ENCODE data around the gene ZFYVE1. TPM values are rescaled to one million over a fixed set of nuclear protein-coding genes. Genes with fewer than 3 reads are reported as not detected.

ZFYVE1 gene
- total and polyA plus RNA-seq, 2 experiments from 2014 or later: 3.2 to 12.5 TPM

DNA sequence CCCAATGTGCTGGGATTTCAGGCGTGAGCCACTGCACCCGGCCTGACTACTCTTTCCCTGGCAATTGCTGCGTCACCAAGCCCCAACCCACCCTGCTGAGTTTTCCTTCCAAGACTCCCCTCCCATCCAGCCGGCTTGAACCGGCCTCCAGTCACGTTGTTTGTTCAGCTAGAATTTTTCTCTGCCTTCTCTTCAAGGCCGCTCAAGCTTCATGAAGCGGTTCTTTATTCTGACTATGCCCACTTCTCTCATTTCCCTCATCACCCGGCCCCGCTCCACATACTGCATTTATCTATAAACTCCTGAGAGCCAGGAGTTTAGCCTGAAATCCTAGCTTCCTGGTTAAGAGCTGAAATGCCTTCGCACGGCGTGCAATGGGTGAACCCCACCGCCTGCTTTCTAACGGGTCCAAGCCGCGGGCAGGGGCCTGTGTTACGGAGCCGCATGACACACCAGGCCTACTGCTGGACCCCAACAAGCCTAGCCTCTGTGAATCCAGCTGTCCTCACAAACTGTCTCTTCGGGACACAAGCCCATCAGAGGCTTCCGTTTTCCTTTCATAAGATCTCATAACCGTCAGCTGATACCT lies 101.6 kb downstream of the ZFYVE1 start:
- H3K27me3 Mint-ChIP-seq (ENCODE audit: insufficient read depth, low read depth, poor library complexity): peaks cover 15% of the 10 kb centered on the region
- H3K79me2 ChIP-seq (replicated peaks; ENCODE audit: insufficient read depth): peaks cover 14% of the 10 kb centered on the region
- H3K27ac Mint-ChIP-seq: no peak overlapping the region
- no peaks in the 10 kb centered on the region for H3K36me3 ChIP-seq (ENCODE audit: insufficient read depth)
- DNase-seq (ENCODE audit: low spot score): no peak
- H3K27me3 ChIP-seq (ENCODE audit: insufficient read depth): peaks cover 14% of the 10 kb centered on the region
- H3K9me2 ChIP-seq (ENCODE audit: insufficient read depth): 0 out of 2 replicates have a peak, but pooled peaks cover 4% of the 10 kb centered on the region
- no peaks in the 10 kb centered on the region for H3K9me3 Mint-ChIP-seq
- H3K4me1 Mint-ChIP-seq: peaks cover 9% of the 10 kb centered on the region
- peak overlapping the region; percentile 99 for H2AFZ ChIP-seq
- no peaks in the 10 kb centered on the region for H3K36me3 Mint-ChIP-seq (ENCODE audit: low read depth)
- TF ChIP-seq, protein P1, sequence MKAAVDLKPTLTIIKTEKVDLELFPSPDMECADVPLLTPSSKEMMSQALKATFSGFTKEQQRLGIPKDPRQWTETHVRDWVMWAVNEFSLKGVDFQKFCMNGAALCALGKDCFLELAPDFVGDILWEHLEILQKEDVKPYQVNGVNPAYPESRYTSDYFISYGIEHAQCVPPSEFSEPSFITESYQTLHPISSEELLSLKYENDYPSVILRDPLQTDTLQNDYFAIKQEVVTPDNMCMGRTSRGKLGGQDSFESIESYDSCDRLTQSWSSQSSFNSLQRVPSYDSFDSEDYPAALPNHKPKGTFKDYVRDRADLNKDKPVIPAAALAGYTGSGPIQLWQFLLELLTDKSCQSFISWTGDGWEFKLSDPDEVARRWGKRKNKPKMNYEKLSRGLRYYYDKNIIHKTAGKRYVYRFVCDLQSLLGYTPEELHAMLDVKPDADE (IDR thresholded peaks at IDR 0.05): no peak
- TF ChIP-seq NANOG (IDR thresholded peaks at IDR 0.05; ENCODE audit: borderline replicate concordance): no peak
- TF ChIP-seq ZNF114 (CRISPR knock-in tag; IDR thresholded peaks at IDR 0.05): no peak
- no peak for TF ChIP-seq ZNF331 (CRISPR knock-in tag; IDR thresholded peaks at IDR 0.05; ENCODE audit: low read depth)
- no peak for TF ChIP-seq ZNF462 (CRISPR knock-in tag; IDR thresholded peaks at IDR 0.05)
- no peak for TF ChIP-seq CREB1 (CRISPR knock-in tag; IDR thresholded peaks at IDR 0.05; ENCODE audit: low read depth)
- TF ChIP-seq EZH2phosphoT487 (IDR thresholded peaks at IDR 0.05; ENCODE audit: unreplicated experiment): no peak
- TF ChIP-seq, protein P2, sequence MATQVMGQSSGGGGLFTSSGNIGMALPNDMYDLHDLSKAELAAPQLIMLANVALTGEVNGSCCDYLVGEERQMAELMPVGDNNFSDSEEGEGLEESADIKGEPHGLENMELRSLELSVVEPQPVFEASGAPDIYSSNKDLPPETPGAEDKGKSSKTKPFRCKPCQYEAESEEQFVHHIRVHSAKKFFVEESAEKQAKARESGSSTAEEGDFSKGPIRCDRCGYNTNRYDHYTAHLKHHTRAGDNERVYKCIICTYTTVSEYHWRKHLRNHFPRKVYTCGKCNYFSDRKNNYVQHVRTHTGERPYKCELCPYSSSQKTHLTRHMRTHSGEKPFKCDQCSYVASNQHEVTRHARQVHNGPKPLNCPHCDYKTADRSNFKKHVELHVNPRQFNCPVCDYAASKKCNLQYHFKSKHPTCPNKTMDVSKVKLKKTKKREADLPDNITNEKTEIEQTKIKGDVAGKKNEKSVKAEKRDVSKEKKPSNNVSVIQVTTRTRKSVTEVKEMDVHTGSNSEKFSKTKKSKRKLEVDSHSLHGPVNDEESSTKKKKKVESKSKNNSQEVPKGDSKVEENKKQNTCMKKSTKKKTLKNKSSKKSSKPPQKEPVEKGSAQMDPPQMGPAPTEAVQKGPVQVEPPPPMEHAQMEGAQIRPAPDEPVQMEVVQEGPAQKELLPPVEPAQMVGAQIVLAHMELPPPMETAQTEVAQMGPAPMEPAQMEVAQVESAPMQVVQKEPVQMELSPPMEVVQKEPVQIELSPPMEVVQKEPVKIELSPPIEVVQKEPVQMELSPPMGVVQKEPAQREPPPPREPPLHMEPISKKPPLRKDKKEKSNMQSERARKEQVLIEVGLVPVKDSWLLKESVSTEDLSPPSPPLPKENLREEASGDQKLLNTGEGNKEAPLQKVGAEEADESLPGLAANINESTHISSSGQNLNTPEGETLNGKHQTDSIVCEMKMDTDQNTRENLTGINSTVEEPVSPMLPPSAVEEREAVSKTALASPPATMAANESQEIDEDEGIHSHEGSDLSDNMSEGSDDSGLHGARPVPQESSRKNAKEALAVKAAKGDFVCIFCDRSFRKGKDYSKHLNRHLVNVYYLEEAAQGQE (IDR thresholded peaks at IDR 0.05; ENCODE audit: unreplicated experiment): no peak
- H3K4me1 ChIP-seq (ENCODE audit: insufficient read depth): peaks cover 5% of the 10 kb centered on the region; the same call in 1 of the 2 replicates
- H3K4me3 Mint-ChIP-seq: peak overlapping the region; percentile 89
- H4K20me1 ChIP-seq (replicated peaks; ENCODE audit: insufficient read depth): no peaks in the 10 kb centered on the region
- no peak overlapping the region for H3K27ac ChIP-seq (ENCODE audit: low read depth)
- H3F3A ChIP-seq (replicated peaks; ENCODE audit: low read depth): no peaks in the 10 kb centered on the region
- H3K4me2 ChIP-seq: peak overlapping the region; percentile 81
- ATAC-seq: no peak
- peak overlapping the region; percentile 93 for H3K4me3 ChIP-seq

Measured in GM23338 (cell line).